Endothelial cell of umbilical vein (primary cell): ENCODE measurements around the gene DLEC1. TPM values are rescaled to one million over a fixed set of nuclear protein-coding genes. Genes with fewer than 3 reads are reported as not detected.

Source experiments
- BruUV-seq: library from RNA; stranded (reverse); fragments of 400-500 nt; replicated peaks from 2 replicates; lab custom pipeline; 2021; lab: Mats Ljungman, UMichigan
- CTCF ChIA-PET: fragments of 300-600, 350-600 bp; sonication (Branson Sonifier 250); formaldehyde crosslinking; loops from one replicate; lab custom pipeline; 2021; ENCODE audit warnings: antibody characterized with exemption, inconsistent platforms; lab: Charles Lee
- POLR2A ChIA-PET: fragments of 300-600, 350-600 bp; sonication (Branson Sonifier 250); formaldehyde crosslinking; loops from one replicate; lab custom pipeline; 2021; ENCODE audit warnings: antibody characterized with exemption, inconsistent platforms; lab: Charles Lee
- DNase-seq: peaks from one replicate; pipeline ENCODE4 v3.0.0-alpha.2; 2011; ENCODE audit warnings: low read depth, low spot score
- FAIRE-seq: peaks from 2 replicates; lab custom pipeline; 2011; peaks lifted over from hg19 to GRCh38; lab: Jason Lieb, UNC
- H2AFZ ChIP-seq: 2 replicates; pipeline ENCODE4 v1.6.0; 2012; ENCODE audit warnings: low read depth, low read length, control low read depth, inconsistent platforms
- H3K27ac ChIP-seq: 2 replicates; pipeline ENCODE4 v1.5.1; 2011; ENCODE audit warnings: low read depth, mild to moderate bottlenecking, control low read depth, low read length, moderate library complexity; ENCODE audit not compliant: insufficient read depth
- H3K27me3 ChIP-seq, 2 experiments: 2 replicates each; pipeline versions ENCODE4 v1.6.0 to v1.6.1; 2011; ENCODE audit warnings: low read length in 2 of 2, mixed read lengths in 1 of 2; ENCODE audit not compliant: control insufficient read depth in 2 of 2, insufficient read depth in 2 of 2
- H3K36me3 ChIP-seq, 2 experiments: 2 replicates in 1 of 2; 3 replicates in 1 of 2; pipeline ENCODE4 v1.5.1; 2011; ENCODE audit warnings: low read length in 2 of 2, mild to moderate bottlenecking in 1 of 2, moderate library complexity in 1 of 2; ENCODE audit not compliant: control insufficient read depth in 2 of 2, insufficient read depth in 2 of 2; ENCODE audit errors: extremely low read depth in 1 of 2
- H3K4me1 ChIP-seq: 3 replicates; pipeline ENCODE4 v1.5.1; 2011; ENCODE audit warnings: mild to moderate bottlenecking, low read length; ENCODE audit not compliant: control insufficient read depth, insufficient read depth; ENCODE audit errors: extremely low read depth
- H3K4me2 ChIP-seq: 2 replicates; pipeline ENCODE4 v1.6.1; 2011; ENCODE audit warnings: low read length, control low read depth, mixed read lengths; ENCODE audit not compliant: insufficient read depth
- H3K4me3 ChIP-seq, 3 experiments: fragments of 200-600 bp in 1 of 3; sonication (generic), shearing (Covaris generic) in 1 of 3; replicated peaks in 1 of 3; 2 replicates each; pipeline ENCODE4 v1.5.1; 2011 to 2016; ENCODE audit warnings: control low read depth in 3 of 3, low read length in 3 of 3, mild to moderate bottlenecking in 2 of 3, inconsistent platforms in 1 of 3, low read depth in 1 of 3, moderate library complexity in 1 of 3; ENCODE audit not compliant: insufficient read depth in 1 of 3
- H3K79me2 ChIP-seq: 2 replicates; pipeline ENCODE4 v1.6.0; 2012; ENCODE audit warnings: low read length, inconsistent platforms; ENCODE audit not compliant: control insufficient read depth, insufficient read depth
- H3K9ac ChIP-seq: replicated peaks from 2 replicates; pipeline ENCODE3; 2011; ENCODE audit warnings: low read length, control low read depth; ENCODE audit not compliant: insufficient read depth; ENCODE audit errors: extremely low read depth
- H3K9me1 ChIP-seq: replicated peaks from 3 replicates; pipeline ENCODE4 v1.6.0; 2011; ENCODE audit warnings: mild to moderate bottlenecking, low read length; ENCODE audit not compliant: control insufficient read depth, insufficient read depth; ENCODE audit errors: extremely low read depth
- H3K9me3 ChIP-seq: replicated peaks from 2 replicates; pipeline ENCODE4 v1.5.1; 2012; ENCODE audit warnings: low read length, inconsistent platforms; ENCODE audit not compliant: control insufficient read depth, insufficient read depth
- H4K20me1 ChIP-seq: replicated peaks from 2 replicates; pipeline ENCODE3; 2011; ENCODE audit warnings: mild to moderate bottlenecking, low read length; ENCODE audit not compliant: control insufficient read depth, insufficient read depth; ENCODE audit errors: extremely low read depth
- CTCF ChIP-seq, 2 donors: IDR thresholded peaks; 1 replicate in 1 of 2; 2 replicates in 1 of 2; pipeline ENCODE4 v1.5.1; 2011; ENCODE audit warnings: low read length in 2 of 2, mild to moderate bottlenecking in 2 of 2, moderate library complexity in 2 of 2, control low read depth in 1 of 2, inconsistent platforms in 1 of 2, low read depth in 1 of 2; ENCODE audit not compliant: insufficient read depth in 1 of 2; ENCODE audit errors: extremely low read depth in 1 of 2
- EZH2 ChIP-seq: IDR thresholded peaks from 2 replicates; pipeline ENCODE4 v1.6.1; 2012; ENCODE audit warnings: borderline replicate concordance, low read depth, mild to moderate bottlenecking, moderate library complexity, low read length, inconsistent platforms; ENCODE audit not compliant: severe bottlenecking
- FOS ChIP-seq: IDR thresholded peaks from 2 replicates; pipeline ENCODE4 v1.6.1; 2011; ENCODE audit warnings: mild to moderate bottlenecking, low read length, moderate library complexity, borderline replicate concordance; ENCODE audit not compliant: insufficient read depth
- GATA2 ChIP-seq: IDR thresholded peaks from 2 replicates; pipeline ENCODE4 v1.7.0; 2011; ENCODE audit warnings: low read depth, mild to moderate bottlenecking, moderate library complexity, mixed read lengths, low read length; ENCODE audit not compliant: insufficient read length, insufficient read depth
- JUN ChIP-seq: IDR thresholded peaks from 2 replicates; pipeline ENCODE4 v1.6.1; 2011; ENCODE audit warnings: borderline replicate concordance, low read depth; ENCODE audit not compliant: insufficient read length, insufficient read depth
- MAX ChIP-seq: IDR thresholded peaks from 2 replicates; pipeline ENCODE4 v1.6.1; 2011; ENCODE audit not compliant: insufficient read depth, insufficient read length
- MYC ChIP-seq: IDR thresholded peaks from one replicate; pipeline ENCODE4 v1.6.1; 2011; ENCODE audit warnings: mild to moderate bottlenecking, low read depth, low read length
- POLR2A ChIP-seq: IDR thresholded peaks from 2 replicates; pipeline ENCODE4 v1.6.1; 2012; ENCODE audit warnings: low read depth, mild to moderate bottlenecking, control low read depth, low read length
- POLR2AphosphoS5 ChIP-seq: IDR thresholded peaks from 2 replicates; pipeline ENCODE4 v1.6.1; 2012; ENCODE audit warnings: low read depth, mild to moderate bottlenecking, control low read depth, low read length, moderate library complexity; ENCODE audit not compliant: insufficient read depth
- dilution Hi-C: fragments of 300-500 bp; cut with MboI; formaldehyde crosslinking; loops from one replicate; pipeline ENCODE4 v1.15.0; 2019; ENCODE audit warnings: low sequenced_read_pairs; ENCODE audit not compliant: extremely low pct_ligation_motif_present
- intact Hi-C: fragments of 100-400 bp; cut with micrococcal nuclease; formaldehyde crosslinking; loops from one replicate; pipeline ENCODE4 v1.10.0; 2022
- polyA plus RNA-seq, 4 experiments: library from polyadenylated mRNA; depleted of rRNA in 3 of 4; stranded (reverse) in 3 of 4; unstranded in 1 of 4; fragments of >200 nt; gene quantifications; 2 replicates each; pipeline versions ENCODE4 v1.2.1 to v1.2.3, GENCODE V29; 2011 to 2012; ENCODE audit warnings: missing spikeins in 1 of 4
- total RNA-seq: library from RNA; stranded (reverse); gene quantifications from 2 replicates; pipeline ENCODE4 v1.2.3, GENCODE V29; 2021

The DLEC1 gene
- total and polyA plus RNA-seq, 2 donors (not counting 3 experiments of a cell fraction or from before 2014, with no cell fraction given): not detected

GRCh38 chr3:37990527-37990926 is 48.5 kb upstream of the DLEC1 start, which contains the start of gene VILL:
TSS of gene VILL (plus strand) at chr3:37990786. CDS start at chr3:37993673, 2,887 bp downstream.
- H4K20me1 ChIP-seq: no peaks in the 10 kb centered on the region
- no peaks in the 10 kb centered on the region for H3K79me2 ChIP-seq
- intact Hi-C loops: no loop called here
- no peaks in the 10 kb centered on the region for H3K9me1 ChIP-seq
- BruUV-seq: no TSS peak
- H3K27ac ChIP-seq: no peak within 1 kb of the TSS
- peaks cover 10% of the 10 kb centered on the region for H3K4me1 ChIP-seq
- CTCF ChIA-PET: interaction anchor here (1.5 kb wide), 1 partner anchor 16 kb away, joined by 10 read pairs; no protein-coding TSS in a partner anchor
- FAIRE-seq (no peak), DNase-seq (no peak)
- H3K4me3 ChIP-seq: no peak within 1 kb of the TSS
- no peaks in the 10 kb centered on the region for H3K36me3 ChIP-seq
- no peak for TF ChIP-seq MAX
- no peak for TF ChIP-seq EZH2
- TF ChIP-seq JUN: no peak
- TF ChIP-seq FOS: no peak
- TF ChIP-seq POLR2A: no peak
- no peak for TF ChIP-seq CTCF (IDR thresholded peaks at IDR 0.05; ENCODE audit: extremely low read depth in 1 of 2, insufficient read depth in 1 of 2, low read depth in 1 of 2, low read length in 2 of 2)
- TF ChIP-seq MYC: no peak
- no peak for TF ChIP-seq GATA2
- TF ChIP-seq POLR2AphosphoS5: no peak
- POLR2A ChIA-PET: no interaction called here
- no peak within 1 kb of the TSS for H3K4me2 ChIP-seq
- dilution Hi-C loops: no loop called here
- no peak within 1 kb of the TSS for H3K9ac ChIP-seq
- no peak within 1 kb of the TSS for H2AFZ ChIP-seq
- H3K27me3 ChIP-seq: no peaks in the 10 kb centered on the region
- H3K9me3 ChIP-seq: no peaks in the 10 kb centered on the region
